VCaP (cell line): ENCODE measurements around the gene MAP7.

Experiments
- H3K27ac ChIP-seq: fragments of 450-650 bp; 2 replicates; pipeline ENCODE4 v1.5.1; 2017
- TF ChIP-seq, protein P1 (sequence below): fragments of 450-650 bp; conservative IDR thresholded peaks from 2 replicates; pipeline ENCODE4 v1.5.1; 2017; ENCODE audit warnings: mild to moderate bottlenecking, moderate library complexity

Gene MAP7

DNA sequence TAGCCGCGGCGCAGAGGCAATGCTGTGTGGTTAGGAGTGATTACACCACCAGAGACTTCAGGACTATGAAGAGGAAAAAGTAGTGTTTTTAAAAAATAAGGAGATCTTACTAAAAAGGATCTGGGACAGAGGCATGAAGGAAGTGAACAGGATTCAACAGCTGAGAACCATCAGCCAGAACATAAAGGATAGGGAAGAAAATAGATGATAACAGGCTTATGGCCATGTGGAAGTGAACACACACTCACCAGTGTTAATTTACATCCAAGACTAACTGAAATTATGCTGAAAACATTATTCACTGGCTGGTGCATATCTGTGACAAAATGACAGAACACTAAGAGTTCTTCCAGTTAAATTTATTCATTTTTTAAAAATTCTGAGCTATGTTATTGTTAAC lies 213.1 kb downstream of the MAP7 start:
- TF ChIP-seq, protein P1, sequence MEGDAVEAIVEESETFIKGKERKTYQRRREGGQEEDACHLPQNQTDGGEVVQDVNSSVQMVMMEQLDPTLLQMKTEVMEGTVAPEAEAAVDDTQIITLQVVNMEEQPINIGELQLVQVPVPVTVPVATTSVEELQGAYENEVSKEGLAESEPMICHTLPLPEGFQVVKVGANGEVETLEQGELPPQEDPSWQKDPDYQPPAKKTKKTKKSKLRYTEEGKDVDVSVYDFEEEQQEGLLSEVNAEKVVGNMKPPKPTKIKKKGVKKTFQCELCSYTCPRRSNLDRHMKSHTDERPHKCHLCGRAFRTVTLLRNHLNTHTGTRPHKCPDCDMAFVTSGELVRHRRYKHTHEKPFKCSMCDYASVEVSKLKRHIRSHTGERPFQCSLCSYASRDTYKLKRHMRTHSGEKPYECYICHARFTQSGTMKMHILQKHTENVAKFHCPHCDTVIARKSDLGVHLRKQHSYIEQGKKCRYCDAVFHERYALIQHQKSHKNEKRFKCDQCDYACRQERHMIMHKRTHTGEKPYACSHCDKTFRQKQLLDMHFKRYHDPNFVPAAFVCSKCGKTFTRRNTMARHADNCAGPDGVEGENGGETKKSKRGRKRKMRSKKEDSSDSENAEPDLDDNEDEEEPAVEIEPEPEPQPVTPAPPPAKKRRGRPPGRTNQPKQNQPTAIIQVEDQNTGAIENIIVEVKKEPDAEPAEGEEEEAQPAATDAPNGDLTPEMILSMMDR = no peak
- H3K27ac ChIP-seq = no peak overlapping the region

DNA sequence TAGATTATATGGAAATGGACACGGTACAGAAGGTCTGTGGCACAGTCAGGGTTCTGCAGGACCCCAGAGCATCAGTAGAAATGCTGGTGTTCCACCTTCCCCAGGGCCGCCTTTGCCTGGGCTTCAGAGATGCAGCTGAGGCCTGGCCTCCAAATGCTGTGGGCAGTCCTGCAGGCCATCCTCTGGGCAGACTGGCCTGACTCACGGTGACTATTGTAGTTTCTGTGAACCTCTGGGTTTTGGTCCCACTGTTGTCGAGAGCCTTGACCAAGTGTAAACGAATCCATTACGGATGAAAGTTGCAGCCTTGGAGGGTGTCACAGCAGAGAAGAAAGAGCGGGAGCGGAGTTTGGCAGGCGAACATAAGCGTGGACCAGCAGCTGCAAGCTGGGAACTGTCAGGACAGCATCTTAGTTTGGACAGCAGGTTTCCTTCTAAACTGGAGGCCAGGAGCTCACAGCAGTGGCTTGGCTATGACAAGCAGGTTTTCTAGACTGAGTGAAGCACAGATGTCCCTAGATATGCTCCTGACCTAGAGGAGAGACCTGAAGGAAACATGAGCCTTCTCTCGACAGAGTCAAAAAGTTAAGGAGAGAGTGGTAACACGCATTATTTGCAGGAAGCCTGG lies 214.4 kb downstream of the MAP7 start:
- no peak overlapping the region for H3K27ac ChIP-seq
- TF ChIP-seq, protein P1 = no peak

DNA sequence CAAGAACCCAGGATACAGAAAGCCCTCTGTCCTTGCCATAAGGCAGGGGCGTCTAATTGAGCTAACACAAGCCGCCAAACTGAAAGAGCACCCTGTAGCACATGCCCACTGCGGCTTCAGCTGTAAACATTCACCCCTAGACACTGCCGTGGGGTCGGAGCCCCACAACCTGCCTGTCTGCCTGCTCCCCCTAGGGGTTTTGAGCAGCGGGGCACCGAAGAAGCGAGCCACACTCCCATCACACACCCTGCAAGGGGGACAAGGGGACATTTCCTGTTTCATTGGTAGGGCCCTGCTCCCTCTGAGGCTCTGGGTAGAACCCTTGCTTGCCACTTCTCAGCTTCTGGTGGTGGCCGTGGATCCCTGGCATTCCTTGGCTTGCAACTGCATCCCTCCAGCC lies 215.4 kb downstream of the MAP7 start:
- TF ChIP-seq, protein P1 = 0 out of 2 replicates have a peak, but pooled peaks have one; percentile 8

DNA sequence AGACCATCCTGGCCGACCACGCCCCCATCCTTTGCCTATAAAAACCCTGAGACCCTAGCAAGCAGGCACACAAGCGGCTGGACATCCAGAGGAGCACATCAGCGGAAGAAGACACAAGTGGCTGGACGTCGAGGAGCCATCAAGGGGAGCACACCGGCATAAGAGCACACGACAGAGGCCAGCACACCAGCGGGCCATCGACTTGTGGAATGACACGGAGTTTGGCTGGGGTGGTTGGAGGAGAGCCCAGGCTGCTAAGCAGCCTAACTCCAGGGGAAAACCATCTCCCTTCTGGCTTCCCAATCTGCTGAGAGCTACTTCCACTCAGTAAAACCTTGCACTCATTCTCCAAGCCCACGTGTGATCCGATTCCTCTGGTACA lies 215.8 kb downstream of the MAP7 start:
- no peak overlapping the region for H3K27ac ChIP-seq
- TF ChIP-seq, protein P1 = no peak

More for the DNA sequence above, 215.4 kb downstream of the MAP7 start:
- no peak overlapping the region for H3K27ac ChIP-seq

DNA sequence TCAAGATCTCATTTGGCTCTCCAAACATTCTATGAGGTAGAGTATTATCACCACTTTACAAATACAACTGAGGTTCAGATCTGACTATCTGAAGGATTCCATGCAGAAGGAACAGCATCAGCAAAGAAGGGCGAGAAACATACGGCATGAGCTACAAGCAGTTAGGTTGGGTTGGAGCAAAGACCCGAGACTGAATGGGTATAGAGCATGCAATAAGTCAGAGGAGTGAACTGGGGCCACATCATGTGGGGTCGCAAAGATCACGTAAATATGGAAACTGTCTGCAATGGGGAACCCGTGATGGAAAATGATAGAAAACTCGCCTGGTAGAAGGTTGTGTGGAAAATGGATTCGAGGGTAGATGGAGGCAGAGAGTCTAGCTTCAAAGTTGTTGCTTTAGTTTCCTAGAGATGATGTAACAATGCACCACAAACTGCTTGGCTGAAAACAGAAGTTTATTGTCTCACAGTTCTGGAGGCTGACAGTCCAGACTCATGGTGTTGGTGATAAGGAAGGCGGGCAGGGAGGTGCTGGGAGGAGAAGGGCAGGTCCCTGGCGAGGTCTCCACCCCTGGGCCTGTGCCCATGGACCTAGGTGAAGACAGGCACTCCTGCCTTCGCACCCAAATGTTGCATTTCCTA lies 216.3 kb downstream of the MAP7 start:
- TF ChIP-seq, protein P1 = no peak
- no peak overlapping the region for H3K27ac ChIP-seq

DNA sequence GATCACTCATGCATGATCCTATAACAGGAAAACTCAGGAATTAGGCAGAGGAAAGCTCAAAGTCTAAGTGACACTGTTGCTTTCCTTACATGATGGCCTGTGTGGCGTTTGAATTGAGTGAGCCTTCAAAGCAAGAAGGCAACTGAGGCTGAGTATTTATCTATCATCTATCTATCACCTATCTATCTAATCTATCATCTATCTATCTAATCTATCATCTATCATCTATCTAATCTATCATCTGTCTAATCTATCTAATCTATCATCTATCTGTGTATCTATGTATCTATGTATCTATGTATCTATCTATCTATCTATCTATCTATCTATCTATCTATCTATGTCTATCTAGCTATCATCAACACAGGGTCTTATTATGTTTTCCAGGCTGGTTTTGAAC lies 218.8 kb downstream of the MAP7 start:
- no peak overlapping the region for H3K27ac ChIP-seq
- TF ChIP-seq, protein P1 = no peak

DNA sequence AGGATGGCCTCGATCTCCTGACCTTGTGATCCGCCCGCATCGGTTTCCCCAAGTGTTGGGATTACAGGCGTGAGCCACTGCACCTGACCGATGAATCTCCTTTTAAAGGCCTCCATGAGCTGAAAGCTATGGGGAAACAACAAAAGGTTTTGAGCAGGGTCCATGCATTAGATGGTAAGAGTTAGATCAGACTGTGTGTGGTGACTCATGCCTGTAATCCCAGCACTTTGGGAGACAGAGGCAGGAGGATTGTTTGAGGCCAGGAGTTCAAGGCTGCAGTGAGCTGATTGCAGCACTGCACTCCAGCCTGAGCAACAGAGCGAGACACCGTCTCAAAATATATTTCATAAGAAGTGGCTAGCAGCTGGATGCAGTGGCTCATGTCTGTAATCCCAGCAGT lies 219.6 kb downstream of the MAP7 start:
- TF ChIP-seq, protein P1 = no peak
- H3K27ac ChIP-seq = no peak overlapping the region
